Liver (tissue), 9 donors: ENCODE results near the gene ABTB2. TPM values are rescaled to one million over a fixed set of nuclear protein-coding genes. Genes with fewer than 3 reads are reported as not detected.

Source experiments
- DNase-seq: peaks from one replicate; pipeline ENCODE4 v3.0.0-alpha.2; 2017; ENCODE audit warnings: low spot score
- H3K27ac ChIP-seq, 2 donors: one replicate each; pipeline ENCODE4 v1.7.0; 2013; ENCODE audit warnings: inconsistent platforms in 2 of 2, low read length in 2 of 2, control low read depth in 1 of 2, low read depth in 1 of 2, mild to moderate bottlenecking in 1 of 2
- H3K27me3 ChIP-seq, 4 donors: one replicate each; pipeline versions ENCODE4 v1.6.1 to v1.7.0; 2013; ENCODE audit warnings: low read length in 3 of 4, inconsistent platforms in 1 of 4, mild to moderate bottlenecking in 1 of 4, moderate library complexity in 1 of 4; ENCODE audit not compliant: control insufficient read depth in 4 of 4, insufficient read depth in 4 of 4
- H3K36me3 ChIP-seq, 4 donors: one replicate each; pipeline versions ENCODE4 v1.6.1 to v1.7.0; 2013; ENCODE audit warnings: low read length in 3 of 4, mild to moderate bottlenecking in 3 of 4, low read depth in 1 of 4, moderate library complexity in 1 of 4; ENCODE audit not compliant: control insufficient read depth in 4 of 4, insufficient read depth in 3 of 4
- H3K4me1 ChIP-seq, 4 donors: one replicate each; pipeline versions ENCODE4 v1.6.1 to v1.7.0; 2013; ENCODE audit warnings: low read length in 3 of 4, mild to moderate bottlenecking in 3 of 4, moderate library complexity in 1 of 4; ENCODE audit not compliant: control insufficient read depth in 4 of 4, insufficient read depth in 4 of 4
- H3K4me3 ChIP-seq, 3 donors: one replicate each; pipeline versions ENCODE4 v1.6.1 to v1.7.0; 2013; ENCODE audit warnings: low read length in 3 of 3, control low read depth in 1 of 3, low read depth in 1 of 3, mild to moderate bottlenecking in 1 of 3
- H3K9ac ChIP-seq, 2 donors: one replicate each; pipeline ENCODE4 v1.7.0; 2013; ENCODE audit warnings: low read length in 2 of 2, mild to moderate bottlenecking in 2 of 2, moderate library complexity in 2 of 2, control low read depth in 1 of 2, low read depth in 1 of 2
- H3K9me3 ChIP-seq, 4 donors: one replicate each; pipeline versions ENCODE4 v1.6.1 to v1.7.0; 2013; ENCODE audit warnings: low read length in 3 of 4; ENCODE audit not compliant: control insufficient read depth in 4 of 4
- ATF3 ChIP-seq: IDR thresholded peaks from 2 replicates; pipeline ENCODE4 v1.6.1; 2016; ENCODE audit warnings: antibody characterized with exemption
- CTCF ChIP-seq: fragments of 150-350 bp; IDR thresholded peaks from 2 replicates; pipeline ENCODE4 v1.5.1; 2017; ENCODE audit warnings: improper control_type of control experiment, low read depth, low read length; ENCODE audit not compliant: missing input control
- EGR1 ChIP-seq, 2 donors: IDR thresholded peaks; 2 replicates each; pipeline ENCODE4 v1.6.1; 2016 to 2018; ENCODE audit warnings: antibody characterized with exemption in 2 of 2, low read depth in 2 of 2
- FOXA1 ChIP-seq: IDR thresholded peaks from 2 replicates; pipeline ENCODE4 v1.6.1; 2016; ENCODE audit warnings: antibody characterized with exemption
- GABPA ChIP-seq, 2 donors: IDR thresholded peaks in 1 of 2; conservative IDR thresholded peaks in 1 of 2; 2 replicates each; pipeline ENCODE4 v1.6.1; 2016; ENCODE audit warnings: antibody characterized with exemption in 2 of 2, mild to moderate bottlenecking in 1 of 2, moderate library complexity in 1 of 2
- HNF4A ChIP-seq, 2 donors: conservative IDR thresholded peaks; 2 replicates each; pipeline ENCODE4 v1.6.1; 2016; ENCODE audit warnings: antibody characterized with exemption in 2 of 2, mild to moderate bottlenecking in 2 of 2
- HNF4G ChIP-seq: IDR thresholded peaks from 2 replicates; pipeline ENCODE4 v1.6.1; 2016; ENCODE audit warnings: antibody characterized with exemption
- JUND ChIP-seq, 2 donors: IDR thresholded peaks; 2 replicates each; pipeline ENCODE4 v1.6.1; 2016; ENCODE audit warnings: antibody characterized with exemption in 2 of 2
- MAX ChIP-seq: IDR thresholded peaks from 2 replicates; pipeline ENCODE4 v1.6.1; 2016; ENCODE audit warnings: antibody characterized with exemption
- RAD21 ChIP-seq, 2 donors: IDR thresholded peaks; 2 replicates each; pipeline ENCODE4 v1.6.1; 2016; ENCODE audit warnings: antibody characterized with exemption in 2 of 2, mild to moderate bottlenecking in 2 of 2
- REST ChIP-seq: IDR thresholded peaks from 2 replicates; pipeline ENCODE4 v1.6.1; 2016; ENCODE audit warnings: antibody characterized with exemption, mild to moderate bottlenecking
- RXRA ChIP-seq, 2 donors: IDR thresholded peaks; 2 replicates each; pipeline ENCODE4 v1.6.1; 2017 to 2018; ENCODE audit warnings: antibody characterized with exemption in 2 of 2, mild to moderate bottlenecking in 1 of 2
- SP1 ChIP-seq: IDR thresholded peaks from 2 replicates; pipeline ENCODE4 v1.6.1; 2018; ENCODE audit warnings: antibody characterized with exemption, mild to moderate bottlenecking
- TAF1 ChIP-seq: conservative IDR thresholded peaks from 2 replicates; pipeline ENCODE4 v1.6.1; 2016; ENCODE audit warnings: antibody characterized with exemption, mild to moderate bottlenecking
- WGBS: extraction: QIAGEN DNeasy Blood & Tissue Kit; methylation state at CpG from one replicate; pipeline ENCODE4 v1.1.7; 2013; 5-methylcytosine and 5-hydroxymethylcytosine counted together
- polyA plus RNA-seq, 2 donors: library from polyadenylated mRNA; stranded (reverse) in 1 of 2; unstranded in 1 of 2; fragments of 200-250 nt in 1 of 2; fragments of >200 nt in 1 of 2; fragmentation: Nextera tagmentation in 1 of 2; extraction: Ambion mirVana in 1 of 2; gene quantifications; one replicate each; pipeline versions ENCODE4 v1.2.1 to v1.2.3, GENCODE V29; 2013 to 2015
- total RNA-seq, 2 donors: library from RNA; depleted of rRNA; stranded (reverse); fragments of >200 nt; gene quantifications; one replicate each; pipeline ENCODE4 v1.2.3, GENCODE V29; 2014
- donor health status: healthy.
- donor health status: healthy.
- donor health status: healthy.
- donor health status: healthy.
- donor health status: healthy.

The ABTB2 gene
- total and polyA plus RNA-seq, 4 donors = 2.4 to 8.9 (median 6.1) TPM

- no peaks in the 10 kb centered on the region for H3K9me3 ChIP-seq
- no peaks in the 10 kb centered on the region for H3K27me3 ChIP-seq
- peaks cover 0 to 78% (median 36%) of the 10 kb centered on the region in 4 donors for H3K36me3 ChIP-seq
- no peak for DNase-seq
- 94% methylated on average over 5 of the region's 5 CpGs for WGBS
- no peak overlapping the region for H3K4me3 ChIP-seq
- no peak for TF ChIP-seq FOXA1
- no peak for TF ChIP-seq HNF4A (conservative IDR thresholded peaks at IDR 0.05)
- no peak for TF ChIP-seq JUND (IDR thresholded peaks at IDR 0.05)
- TF ChIP-seq REST = no peak
- TF ChIP-seq SP1 = no peak
- TF ChIP-seq ATF3 = no peak
- TF ChIP-seq GABPA (IDR thresholded peaks at IDR 0.05 in 1 of 2, conservative IDR thresholded peaks at IDR 0.05 in 1 of 2) = no peak
- no peak for TF ChIP-seq EGR1 (IDR thresholded peaks at IDR 0.05; ENCODE audit: low read depth in 2 of 2)
- no peak for TF ChIP-seq TAF1
- no peak for TF ChIP-seq MAX
- TF ChIP-seq HNF4G = no peak
- TF ChIP-seq RXRA (IDR thresholded peaks at IDR 0.05) = no peak
- no peak for TF ChIP-seq CTCF
- TF ChIP-seq RAD21 (IDR thresholded peaks at IDR 0.05) = no peak
- H3K9ac ChIP-seq = no peak overlapping the region
- no peaks in the 10 kb centered on the region for H3K4me1 ChIP-seq
- no peak overlapping the region for H3K27ac ChIP-seq
These were observed 206.6 kb downstream of the ABTB2 start for GRCh38 chr11:34151166-34151565.

GRCh38 chr11:34150494-34151151 is 207.2 kb downstream of the ABTB2 start:
- no peak for DNase-seq
- H3K9me3 ChIP-seq = no peaks in the 10 kb centered on the region
- H3K4me1 ChIP-seq = no peaks in the 10 kb centered on the region
- H3K4me3 ChIP-seq = no peak overlapping the region
- H3K9ac ChIP-seq = no peak overlapping the region
- peaks cover under 1 to 78% (median 38%) of the 10 kb centered on the region in 4 donors for H3K36me3 ChIP-seq
- TF ChIP-seq HNF4A (conservative IDR thresholded peaks at IDR 0.05) = no peak
- WGBS = 86% methylated on average over 6 of the region's 6 CpGs
- no peaks in the 10 kb centered on the region for H3K27me3 ChIP-seq
- no peak overlapping the region for H3K27ac ChIP-seq
